Epithelial cell of proximal tubule (primary cell): Measurements from ENCODE around the gene TUBB4A. TPM values are rescaled to one million over a fixed set of nuclear protein-coding genes. Genes with fewer than 3 reads are reported as not detected.

Experiments
- DNase-seq: peaks from one replicate; pipeline ENCODE4 v3.0.0-alpha.2; 2011; ENCODE audit warnings: low read depth
- H3K4me3 ChIP-seq: 2 replicates; pipeline ENCODE4 v1.5.1; 2011; ENCODE audit warnings: low read depth, mild to moderate bottlenecking, low read length
- total RNA-seq: library from RNA; depleted of rRNA; stranded (reverse); fragments of >200 nt; gene quantifications from 2 replicates; pipeline ENCODE4 v1.2.3, GENCODE V29; 2015
- TF ChIP-seq, protein P1 (sequence below): conservative IDR thresholded peaks from 2 replicates; pipeline ENCODE4 v1.5.1; 2012; ENCODE audit warnings: low read depth, mild to moderate bottlenecking, low read length

The TUBB4A gene
- total RNA-seq, 1 donor from 2014 or later: 3.1 TPM

DNA sequence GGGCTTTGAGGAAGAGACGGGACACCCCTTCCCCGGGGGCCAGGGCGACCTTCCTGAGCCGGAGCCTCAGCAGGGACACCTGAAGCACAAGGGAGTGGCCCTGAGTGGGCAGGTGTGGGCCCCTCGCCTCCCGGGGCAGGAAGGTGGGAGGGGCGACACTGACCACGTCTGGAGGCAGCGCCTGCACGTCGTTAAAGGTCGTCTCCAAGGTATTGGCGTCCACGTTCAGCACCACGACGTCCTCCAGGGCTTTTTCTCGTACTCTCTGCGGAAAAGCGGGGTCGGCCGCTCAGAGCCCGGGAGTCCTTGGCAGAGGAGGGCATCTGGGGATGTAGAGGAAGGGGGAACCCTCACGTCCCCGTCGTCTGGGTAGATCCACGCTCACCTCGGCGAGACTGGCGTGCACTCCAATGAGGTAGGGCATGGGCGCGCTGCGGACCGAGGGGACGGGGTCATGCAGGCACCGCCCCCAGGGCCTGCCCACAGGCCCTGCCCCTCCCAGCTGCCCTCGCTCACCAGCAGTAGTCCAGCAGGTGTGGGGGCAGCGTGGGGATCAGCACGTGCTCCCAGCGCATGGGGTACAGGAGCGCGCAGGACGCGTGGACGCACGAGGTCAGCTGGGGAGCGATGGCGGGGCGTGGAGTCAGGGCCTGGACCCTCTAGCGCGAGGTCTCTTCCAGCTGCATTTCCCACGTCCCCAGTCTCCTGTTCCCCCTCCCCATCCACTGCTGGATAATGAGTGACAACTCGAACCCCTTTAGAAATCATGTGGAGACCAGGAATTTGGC, 26.6 kb downstream of the TUBB4A start:
- H3K4me3 ChIP-seq: peak overlapping the region; percentile 53
- no peak for DNase-seq
- TF ChIP-seq, protein P1, sequence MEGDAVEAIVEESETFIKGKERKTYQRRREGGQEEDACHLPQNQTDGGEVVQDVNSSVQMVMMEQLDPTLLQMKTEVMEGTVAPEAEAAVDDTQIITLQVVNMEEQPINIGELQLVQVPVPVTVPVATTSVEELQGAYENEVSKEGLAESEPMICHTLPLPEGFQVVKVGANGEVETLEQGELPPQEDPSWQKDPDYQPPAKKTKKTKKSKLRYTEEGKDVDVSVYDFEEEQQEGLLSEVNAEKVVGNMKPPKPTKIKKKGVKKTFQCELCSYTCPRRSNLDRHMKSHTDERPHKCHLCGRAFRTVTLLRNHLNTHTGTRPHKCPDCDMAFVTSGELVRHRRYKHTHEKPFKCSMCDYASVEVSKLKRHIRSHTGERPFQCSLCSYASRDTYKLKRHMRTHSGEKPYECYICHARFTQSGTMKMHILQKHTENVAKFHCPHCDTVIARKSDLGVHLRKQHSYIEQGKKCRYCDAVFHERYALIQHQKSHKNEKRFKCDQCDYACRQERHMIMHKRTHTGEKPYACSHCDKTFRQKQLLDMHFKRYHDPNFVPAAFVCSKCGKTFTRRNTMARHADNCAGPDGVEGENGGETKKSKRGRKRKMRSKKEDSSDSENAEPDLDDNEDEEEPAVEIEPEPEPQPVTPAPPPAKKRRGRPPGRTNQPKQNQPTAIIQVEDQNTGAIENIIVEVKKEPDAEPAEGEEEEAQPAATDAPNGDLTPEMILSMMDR: no peak

DNA sequence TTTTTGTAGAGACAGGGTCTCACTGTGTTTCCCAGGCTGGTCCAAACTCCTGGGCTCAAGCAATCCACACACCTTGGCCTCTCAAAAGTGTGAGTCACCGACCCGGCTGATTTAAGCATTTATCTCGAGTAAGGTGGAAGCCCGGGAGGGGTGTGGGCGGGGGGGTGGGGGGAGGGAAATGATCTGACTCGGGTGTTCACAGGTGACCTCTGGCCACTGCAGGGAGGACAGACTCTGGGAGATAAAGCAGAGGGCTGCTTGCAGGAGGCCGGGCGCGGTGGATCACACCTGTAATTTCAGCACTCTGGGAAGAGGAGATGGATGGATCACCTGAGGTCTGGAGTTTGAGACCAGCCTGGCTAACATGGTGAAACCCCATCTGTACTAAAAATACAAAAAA, 28.5 kb downstream of the TUBB4A start:
- no peak for DNase-seq
- H3K4me3 ChIP-seq: no peak overlapping the region
- TF ChIP-seq, protein P1: no peak

DNA sequence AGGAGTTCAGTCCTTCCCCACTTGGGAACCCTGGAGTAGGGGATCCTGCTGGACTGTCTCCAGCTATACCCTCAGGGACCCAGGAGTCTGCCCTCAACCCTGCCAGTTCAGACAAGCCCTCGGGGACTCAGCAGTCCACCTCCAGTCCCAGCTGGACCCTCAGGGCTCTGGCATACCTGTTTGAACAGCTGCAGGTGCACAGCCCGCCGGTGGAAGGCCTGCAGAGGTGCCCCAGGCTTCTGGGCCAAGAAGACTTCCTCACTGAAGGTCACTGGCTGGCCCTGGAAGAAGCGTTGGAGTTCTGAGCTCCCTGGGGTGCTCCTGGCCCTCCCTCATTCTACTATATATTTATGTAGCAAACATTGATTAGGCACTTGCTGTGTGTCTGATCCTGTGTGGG, 29.4 kb downstream of the TUBB4A start:
- no peak for DNase-seq
- H3K4me3 ChIP-seq: no peak overlapping the region
- TF ChIP-seq, protein P1: no peak

DNA sequence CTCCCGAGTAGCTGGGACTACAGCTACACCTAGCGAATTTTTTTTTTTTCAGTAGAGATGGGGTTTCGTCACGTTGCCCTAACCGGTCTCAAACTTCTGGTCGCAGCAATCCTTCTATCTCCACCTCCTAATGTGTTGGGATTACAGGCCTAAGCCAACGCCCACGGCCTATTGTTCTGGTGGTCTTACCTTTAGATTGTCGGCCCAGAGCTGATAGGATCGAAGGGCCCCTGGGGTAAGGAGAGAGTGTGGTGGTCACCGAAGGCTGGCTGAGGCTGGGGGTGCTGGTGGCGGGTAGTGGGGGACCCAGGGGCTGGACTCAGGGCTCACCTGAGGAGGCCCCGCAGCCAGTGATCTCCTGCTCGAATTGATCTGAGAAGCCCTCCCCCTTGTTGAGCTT, 31.0 kb downstream of the TUBB4A start:
- TF ChIP-seq, protein P1: no peak
- no peak for DNase-seq
- H3K4me3 ChIP-seq: no peak overlapping the region

DNA sequence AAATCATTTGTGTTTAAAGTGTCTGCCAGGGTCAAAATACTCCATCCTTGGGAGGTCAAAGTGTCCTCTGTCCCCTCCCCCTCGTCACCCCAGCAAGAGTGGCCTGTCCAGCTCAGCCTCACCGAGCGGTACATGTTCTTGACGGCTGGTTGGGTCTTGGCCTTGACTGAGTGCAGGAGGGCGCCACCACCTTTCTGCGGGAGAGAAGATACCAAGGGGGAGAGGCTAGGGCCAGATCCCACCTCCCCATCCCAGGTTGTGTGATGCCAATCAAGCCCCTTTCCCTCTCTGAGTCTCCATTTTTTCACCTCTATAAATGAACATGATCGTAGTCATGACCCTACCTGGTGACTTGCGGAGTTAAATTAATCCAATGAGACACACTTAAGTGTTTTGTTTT, 31.9 kb downstream of the TUBB4A start:
- DNase-seq: no peak
- TF ChIP-seq, protein P1: no peak
- no peak overlapping the region for H3K4me3 ChIP-seq

DNA sequence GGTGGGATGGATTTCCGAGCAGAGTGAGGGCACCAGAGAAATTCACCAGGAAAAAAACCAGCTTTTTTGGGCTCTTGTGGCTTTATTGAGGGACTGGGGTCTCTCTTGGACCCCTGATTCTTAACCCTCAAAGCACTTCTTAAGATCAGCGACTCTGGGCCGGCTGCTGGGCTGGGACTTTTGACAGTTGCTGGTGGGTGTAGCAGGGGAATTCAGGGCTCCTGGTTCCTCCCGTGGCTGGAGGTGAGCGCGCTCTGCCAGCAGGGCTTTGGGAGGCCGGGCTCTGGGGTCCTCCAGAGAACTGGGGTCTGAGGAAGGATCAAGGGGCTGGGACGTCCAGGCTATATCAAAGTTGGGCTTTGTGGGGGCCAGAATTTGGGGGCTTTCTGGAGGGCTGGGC, 34.7 kb downstream of the TUBB4A start:
- TF ChIP-seq, protein P1: no peak
- DNase-seq: no peak
- H3K4me3 ChIP-seq: no peak overlapping the region
